GM18499 (cell line): ENCODE data around the gene ELMO1.

ENCODE experiments used
- ATAC-seq: cut with Tn5 transposase; IDR thresholded peaks from one replicate; pipeline ENCODE4 v1.9.1; 2021; ENCODE audit warnings: moderate number of reproducible peaks; ENCODE audit not compliant: insufficient read depth, unreplicated experiment

The ELMO1 gene

DNA sequence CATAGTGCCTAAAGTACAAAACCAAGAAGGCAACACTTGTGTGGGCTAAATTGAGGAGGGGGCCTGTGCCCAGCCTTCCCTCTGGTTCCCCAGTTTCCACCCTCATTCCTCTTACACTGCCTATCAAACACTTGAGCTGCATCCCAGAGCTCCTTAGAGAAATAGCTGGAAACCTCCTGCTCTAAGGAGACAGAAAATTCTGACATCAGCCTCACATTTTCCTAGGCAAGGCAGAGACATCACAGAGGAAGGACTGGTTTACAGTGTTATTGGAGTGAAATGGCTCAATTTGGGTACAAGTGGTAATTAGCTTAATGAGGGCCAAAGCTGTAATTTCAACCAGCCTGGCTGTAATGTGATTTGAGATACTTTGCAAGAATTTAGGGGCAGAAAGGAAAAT is 532.0 kb downstream of the ELMO1 start:
- ATAC-seq, result no peak

DNA sequence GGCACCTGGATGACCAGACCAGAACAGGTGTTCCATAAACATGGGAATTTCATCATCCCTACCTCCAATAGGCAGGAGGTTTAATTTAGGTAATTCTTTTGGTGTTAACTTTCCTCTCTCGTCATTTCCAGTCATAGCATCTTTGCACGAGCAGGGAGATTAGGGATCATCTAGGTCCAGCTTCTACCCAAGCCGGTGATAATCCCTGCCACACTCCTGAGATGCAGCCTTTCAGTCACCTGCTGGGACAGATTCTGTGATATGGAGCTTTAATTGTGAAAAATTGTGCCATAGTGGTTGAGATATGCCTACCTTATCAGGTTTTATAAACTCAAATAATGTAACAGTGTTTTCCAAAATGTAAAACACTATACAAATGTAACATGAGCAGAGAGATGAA is 532.5 kb downstream of the ELMO1 start:
- no peak for ATAC-seq

DNA sequence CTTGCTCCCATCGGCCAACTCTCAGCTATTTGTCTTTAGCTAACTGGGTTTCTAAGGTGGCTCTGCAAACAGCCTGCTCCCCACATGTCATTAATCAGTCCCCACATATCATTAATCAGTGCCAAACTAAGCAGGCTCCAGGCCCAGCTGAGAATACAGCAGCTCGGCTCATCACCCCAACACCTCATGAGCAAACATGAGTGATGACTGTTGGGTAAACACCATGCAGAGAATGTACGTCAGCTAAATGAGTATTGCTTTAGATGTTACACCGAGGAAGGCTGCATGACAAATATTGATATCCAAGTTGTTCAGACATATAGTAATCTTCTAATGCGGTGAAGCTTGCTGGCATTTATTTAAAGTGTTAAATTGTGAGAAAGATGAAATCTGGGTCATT is 536.9 kb downstream of the ELMO1 start:
- ATAC-seq, result no peak

DNA sequence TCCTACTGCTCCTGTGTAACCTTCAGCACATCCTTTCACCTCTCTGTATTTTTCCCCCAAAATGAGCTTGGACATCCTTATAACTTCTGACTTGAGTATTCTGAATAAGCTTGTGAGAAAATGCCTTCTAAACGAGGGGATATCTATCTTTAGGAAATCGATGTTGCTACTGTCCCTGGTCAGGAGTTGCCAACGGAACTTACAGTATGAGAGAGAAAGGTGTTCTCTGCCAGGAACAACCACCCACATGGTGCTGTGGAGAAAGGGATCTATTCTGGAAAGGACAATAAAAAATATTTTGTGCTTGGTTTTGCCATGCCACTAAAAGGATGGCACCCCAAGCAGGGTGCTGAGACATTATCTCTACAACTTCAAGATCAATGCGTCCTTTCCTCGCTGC is 537.8 kb downstream of the ELMO1 start:
- ATAC-seq, result no peak

DNA sequence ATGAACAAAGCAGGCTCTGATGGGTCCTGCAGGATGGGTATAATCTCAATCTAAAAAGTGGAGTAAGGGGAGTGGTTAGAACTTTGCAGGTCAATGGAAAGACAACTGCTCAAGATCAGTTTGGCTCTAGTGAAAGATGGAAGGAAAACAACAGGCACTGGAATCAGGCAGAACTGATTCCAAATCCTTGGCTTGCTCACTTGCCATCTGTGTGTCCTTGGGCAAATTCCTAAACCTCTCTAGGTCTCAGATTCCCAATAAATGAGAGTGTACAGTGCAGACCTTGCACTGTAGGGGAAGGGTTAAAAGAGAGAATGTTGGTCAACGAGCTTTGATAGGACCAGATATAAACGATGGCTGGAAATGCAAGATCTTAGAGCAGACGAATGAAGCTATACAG is 538.3 kb downstream of the ELMO1 start:
- no peak for ATAC-seq

DNA sequence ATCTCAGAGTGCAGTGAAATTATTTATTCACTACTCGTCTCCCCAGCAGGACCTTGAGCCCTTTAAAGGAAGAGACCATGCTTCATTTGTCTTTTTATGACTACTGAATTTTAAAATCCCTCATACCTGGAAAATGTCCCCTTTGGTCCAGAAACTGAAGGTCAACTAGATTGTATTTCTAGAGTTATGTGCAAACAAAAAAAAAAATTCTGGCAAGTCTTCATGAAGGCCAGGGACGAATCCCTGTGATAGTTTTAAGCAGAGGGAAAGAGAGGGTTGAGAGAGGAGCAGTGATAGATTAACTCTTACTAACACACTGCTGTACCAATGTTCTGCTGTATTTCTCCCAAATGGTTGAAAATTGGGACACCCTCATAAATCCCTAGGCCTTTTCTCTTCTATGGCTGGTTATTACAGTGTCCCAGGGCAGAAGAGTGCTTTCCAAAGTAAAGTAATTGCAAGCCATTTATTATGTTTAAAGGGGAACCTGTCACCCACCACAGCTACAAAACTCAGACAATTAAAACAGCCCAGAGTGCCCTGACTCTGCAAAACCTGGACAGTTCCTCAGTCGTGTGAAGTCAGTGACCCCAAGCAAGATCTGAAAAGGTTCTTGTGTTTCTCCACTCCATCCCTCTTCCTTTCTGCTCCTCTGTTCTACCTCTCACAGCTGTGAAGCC is 541.6 kb downstream of the ELMO1 start:
- ATAC-seq, result no peak

DNA sequence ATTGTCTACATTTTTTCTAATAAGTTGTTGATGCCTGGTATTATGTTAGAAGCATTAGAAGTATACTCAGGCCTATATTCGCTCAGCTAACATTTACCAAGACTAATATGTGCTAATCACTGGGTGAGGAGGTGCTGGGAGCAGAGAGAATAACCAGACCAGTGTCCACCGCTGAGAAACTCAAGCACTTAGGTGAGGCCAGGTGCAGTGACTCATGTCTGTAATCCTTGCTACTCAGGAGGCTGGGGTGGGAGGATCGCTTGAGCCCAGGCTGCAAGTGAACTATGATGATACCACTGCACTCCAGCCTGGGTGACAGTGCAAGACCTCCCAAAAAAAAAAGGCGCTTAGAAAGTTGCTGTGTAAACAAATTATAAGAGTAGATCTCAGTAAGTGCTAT is 542.2 kb downstream of the ELMO1 start:
- no peak for ATAC-seq

DNA sequence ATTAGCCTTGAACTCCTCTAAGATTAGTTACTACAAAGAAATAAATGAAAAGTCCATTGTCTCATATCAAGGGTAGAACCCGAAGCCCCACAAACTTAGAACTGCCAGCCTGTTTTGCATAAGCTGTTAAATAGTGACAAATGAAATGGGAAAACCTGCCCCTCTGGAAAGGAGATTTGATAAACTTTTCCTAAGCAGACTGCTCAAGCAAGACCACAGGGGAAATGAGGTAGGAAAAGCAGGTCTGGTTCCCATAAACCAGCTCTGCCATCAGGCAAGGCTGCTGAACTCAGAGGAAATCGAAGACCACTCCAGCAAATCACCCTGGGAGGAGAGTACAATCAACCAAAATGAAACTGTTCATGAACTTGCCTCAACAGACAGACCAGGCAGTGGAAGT is 542.8 kb downstream of the ELMO1 start:
- no peak for ATAC-seq

DNA sequence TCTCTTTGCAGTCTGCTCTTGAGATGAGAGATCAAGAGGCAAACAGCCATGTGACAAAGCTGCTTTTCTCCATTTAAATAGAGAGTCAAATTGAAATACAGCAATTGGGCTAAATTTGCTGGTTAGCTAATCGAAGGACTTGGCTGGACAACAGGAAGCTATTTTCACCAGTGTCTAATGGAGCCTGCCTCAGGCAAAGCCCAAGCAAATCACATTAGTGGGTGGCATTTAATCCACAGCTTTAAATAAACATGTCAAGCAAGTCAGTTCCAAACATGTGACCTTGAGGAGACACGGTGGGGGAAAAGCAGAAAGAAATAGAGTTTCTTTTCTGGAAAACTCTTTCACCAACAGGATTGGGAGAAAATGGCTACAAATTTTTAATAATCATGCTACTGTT is 543.9 kb downstream of the ELMO1 start:
- ATAC-seq, result no peak

DNA sequence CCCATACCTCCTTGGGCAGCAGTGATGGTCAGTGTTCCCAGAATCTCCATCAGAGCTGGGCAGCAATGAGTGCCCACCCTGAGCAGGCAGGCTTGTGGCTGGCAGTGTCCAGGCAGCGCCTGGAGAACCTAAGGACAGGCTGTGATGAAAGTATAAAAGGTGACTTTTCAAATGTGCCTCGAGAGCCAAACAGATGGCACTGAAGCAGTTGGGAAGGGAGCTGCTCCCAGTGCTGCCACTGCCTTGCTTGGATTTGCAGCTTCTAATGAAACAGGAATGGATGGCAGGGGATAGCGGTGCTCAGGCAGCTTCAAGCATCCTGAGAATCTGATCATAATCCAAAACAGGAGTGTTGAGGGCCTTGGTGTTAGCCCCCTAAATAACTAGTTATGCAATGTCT is 544.6 kb downstream of the ELMO1 start:
- no peak for ATAC-seq

DNA sequence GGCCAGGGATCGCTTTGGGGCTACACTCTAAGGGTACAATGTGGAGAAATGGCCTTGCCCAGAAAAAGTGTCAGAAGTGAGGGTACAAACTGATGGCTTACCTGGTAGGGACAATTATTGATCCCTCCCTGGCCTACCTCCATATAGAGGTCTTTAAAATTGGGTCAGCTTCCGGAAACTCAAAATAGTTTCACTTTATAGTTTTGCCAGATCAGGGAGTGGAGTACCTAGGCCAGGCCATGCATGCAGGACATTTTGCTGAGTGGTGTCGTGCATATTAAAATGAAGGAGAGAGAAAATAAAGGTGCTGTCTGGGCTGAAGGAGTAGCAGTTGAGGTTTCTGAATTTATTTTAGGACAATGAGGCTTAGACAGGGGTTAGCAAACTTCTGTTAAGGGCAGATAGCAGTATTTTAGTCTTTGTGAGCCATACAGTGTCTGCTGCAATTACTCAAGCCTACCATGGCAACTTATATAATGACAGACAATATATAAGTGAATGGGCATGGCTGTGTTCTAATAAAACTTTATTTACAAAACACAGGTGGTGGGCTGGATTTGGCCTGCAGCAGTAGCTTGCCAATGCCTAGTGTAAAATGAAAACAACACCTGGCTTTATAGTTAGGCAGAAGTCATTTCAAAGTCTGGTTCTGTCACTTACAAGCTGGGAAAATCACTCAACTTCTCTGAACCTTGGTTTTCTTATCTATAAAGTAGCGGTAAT is 547.5 kb downstream of the ELMO1 start:
- ATAC-seq, result no peak

DNA sequence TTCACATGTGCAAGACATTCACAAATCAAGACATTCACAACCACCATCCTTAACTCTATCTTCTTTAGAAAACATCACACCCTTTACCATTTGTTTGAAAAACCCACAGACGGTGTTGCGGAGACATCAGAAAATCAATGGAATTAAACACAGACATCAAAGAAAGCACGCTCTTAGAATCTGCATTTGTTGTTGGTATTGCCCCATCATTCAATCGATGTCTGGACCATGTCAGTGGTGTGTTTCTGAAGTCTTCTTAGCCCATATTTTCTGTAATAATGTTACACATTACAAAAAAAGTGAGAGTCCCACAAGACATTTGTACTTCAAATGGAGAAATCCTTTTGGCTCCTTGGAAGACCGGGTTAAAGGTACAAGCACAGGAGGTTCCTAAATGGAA is 550.5 kb downstream of the ELMO1 start:
- no peak for ATAC-seq

DNA sequence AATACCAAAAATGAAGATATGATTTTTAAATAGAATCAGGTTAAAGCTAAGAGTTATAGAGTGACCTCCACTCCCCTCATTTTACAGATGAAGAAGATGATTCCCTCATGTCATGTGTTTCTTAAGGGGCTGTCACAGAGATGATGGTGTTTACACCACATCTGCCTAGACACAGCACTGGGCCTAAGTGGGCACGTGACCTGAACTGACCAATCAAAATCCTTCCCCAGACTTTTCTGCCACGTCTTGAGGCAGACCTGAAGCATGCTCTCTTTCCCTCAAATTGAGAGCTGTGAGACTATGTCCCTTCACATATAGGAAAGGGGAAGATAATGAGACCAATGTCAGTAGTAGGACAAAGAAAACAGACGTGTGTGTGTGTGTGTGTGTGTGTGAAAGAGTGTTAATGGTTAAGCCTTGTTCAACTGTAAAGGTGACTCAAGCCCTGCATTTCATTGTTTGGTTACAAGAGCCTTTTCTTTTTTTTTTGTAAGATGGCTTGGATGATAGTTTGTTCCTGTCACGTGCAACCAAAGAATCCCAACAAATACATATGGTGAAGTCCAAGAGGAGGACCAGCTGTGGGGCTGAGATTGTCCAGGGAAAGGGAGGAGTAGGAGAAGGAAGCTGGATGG is 551.6 kb downstream of the ELMO1 start:
- ATAC-seq, result no peak

DNA sequence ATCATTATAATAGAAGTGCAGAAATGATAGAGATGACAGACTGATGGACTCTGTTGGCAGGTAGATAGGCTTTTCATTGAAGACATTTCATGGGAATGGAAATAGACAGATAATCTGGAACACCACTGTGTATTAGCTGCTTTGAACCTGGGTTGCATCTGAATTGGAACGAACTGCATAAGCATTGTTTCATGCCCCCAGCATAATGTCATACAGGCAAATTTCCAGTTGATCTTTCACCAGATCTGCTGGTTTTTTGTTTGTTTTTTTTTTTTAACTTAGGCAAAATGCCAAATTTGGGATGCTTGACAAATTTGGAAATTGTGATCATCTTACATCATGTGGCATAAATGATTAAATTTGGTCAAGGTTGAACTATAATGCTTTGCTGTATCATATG is 552.2 kb downstream of the ELMO1 start:
- ATAC-seq, result no peak

DNA sequence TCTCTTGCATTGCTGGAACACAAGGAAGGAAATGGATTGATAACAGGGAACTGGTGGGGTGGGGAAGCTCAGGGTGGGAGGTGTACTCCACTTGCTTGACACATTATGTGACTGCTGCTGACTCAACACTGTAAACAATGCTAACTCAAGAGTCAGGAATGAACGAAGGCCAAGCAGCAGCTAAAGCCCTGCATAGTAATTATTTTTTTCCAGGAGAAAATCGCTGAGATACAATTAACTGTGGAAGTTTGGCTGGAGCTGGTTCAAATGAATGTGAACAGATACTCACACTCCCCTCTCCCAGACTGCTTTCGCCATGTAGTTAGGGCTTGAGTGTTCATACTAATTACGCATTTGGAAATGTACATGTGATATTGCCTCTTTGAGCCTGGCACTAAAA is 553.5 kb downstream of the ELMO1 start:
- ATAC-seq, result no peak

DNA sequence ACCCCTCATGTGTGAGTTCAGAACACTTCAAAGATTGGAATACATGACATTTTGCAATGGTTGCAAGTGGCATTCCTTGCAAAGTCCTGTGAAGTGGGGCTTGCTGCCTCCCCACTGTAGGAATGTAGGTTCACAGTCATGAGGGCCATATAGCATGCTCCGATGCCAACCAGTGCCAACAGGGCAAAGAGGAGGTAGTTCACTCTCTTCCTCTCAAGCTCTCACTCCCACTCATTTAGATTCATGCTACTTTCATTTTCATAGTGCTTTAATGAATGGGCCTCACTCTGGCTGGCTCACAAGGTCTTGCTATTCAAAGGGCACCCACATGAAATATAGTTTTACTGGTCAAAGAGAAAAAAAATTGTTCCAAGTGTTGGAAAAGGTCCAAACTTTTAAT is 554.5 kb downstream of the ELMO1 start:
- ATAC-seq, result no peak

DNA sequence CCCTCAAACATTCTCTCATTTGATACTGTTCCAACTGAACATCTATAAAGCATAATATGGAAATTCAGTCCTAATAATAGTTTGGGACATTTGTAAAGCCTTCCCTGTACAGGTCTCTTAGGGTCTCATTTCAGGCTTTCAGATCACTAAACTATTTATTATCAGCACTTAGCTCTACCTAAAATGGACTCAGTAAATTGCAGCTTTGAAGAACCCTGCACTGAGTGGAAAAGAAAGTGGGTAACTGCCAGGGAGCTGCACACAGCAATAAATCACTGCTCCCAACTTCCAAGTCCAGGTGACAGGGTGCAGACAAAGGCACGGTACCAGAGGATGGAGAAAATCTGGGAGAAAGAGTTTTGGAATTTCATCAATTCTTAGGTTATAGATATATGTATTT is 559.5 kb downstream of the ELMO1 start:
- no peak for ATAC-seq

DNA sequence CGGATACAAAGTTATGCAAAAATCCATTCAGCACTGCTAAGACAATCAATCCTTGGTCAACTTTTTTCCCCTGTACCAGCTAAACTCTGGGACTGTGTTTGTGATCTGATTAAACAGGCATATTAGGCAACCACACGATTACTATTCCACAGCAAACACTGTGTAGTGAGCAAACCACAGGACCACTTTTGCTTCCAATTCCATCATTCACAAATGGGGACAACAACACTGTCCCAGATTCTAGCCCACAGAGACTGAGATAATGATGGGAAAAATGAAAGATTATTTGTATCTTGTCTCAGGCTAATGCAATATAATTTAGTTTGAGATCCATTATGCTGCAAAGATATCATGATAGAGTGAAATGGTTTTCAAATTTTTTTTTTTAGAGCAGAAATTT is 560.7 kb downstream of the ELMO1 start:
- ATAC-seq, result no peak

DNA sequence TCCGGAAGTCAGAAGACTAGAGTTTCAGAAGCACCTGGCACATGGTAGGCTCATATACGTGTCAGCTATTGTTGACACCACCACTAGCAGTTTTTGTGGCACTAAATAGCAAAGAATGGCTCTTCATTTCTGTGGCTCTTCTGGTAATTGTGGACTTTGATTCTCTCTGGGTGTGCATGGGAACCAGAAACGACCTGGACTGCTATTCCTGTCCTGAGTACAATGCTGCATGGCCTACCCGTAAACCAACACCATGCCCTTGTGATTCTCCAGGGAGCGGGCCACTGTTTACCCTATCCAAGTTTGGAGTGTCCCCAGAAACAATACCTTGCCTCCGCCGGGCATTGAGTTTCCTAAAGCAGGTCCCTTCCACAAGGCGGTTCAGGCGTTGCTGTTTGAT is 561.4 kb downstream of the ELMO1 start:
- ATAC-seq, result no peak

DNA sequence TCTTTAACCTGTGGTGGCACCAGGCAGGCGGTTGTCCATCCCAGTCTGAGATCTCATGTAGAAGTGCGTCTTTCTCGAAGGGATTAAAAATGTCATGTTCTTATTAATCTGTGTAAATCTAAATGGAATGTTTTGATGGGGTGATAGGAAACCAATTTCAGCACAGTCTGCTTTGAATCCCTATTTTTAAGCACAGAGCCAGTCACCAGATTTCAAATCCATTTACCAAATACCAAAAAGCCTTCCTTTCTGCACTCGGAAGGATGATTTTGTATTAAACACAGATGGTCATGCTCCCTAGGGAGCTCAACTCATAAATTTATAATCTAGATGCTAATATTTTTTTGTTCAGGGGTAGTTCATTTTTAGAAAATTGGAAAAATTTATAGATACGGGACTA is 563.8 kb downstream of the ELMO1 start:
- ATAC-seq, result no peak

DNA sequence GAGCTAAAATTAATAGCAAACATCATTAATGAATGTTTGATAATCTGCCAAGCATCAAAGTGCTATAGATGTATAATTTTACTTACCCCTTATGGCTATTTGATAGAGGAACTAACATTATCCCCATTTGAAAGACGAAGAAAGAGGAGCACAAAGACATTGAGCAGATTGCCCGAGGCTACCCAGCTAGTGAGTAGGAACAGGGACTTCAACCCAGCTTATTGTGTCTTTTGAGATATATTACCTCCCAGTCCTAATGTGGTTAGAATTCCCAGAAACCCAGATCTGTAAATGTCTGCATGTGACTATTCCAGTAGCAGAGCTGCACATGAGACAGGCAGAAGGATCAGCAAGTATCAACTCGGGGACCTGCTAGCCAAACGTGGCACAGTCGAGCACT is 564.3 kb downstream of the ELMO1 start:
- no peak for ATAC-seq
